C4-2B (cell line): ENCODE results near the gene DDOST.

Experiments
- CTCF ChIP-seq: fragments of 450-650 bp; conservative IDR thresholded peaks from 2 replicates; pipeline ENCODE4 v1.5.1; 2017; ENCODE audit warnings: mild to moderate bottlenecking
- ZFX ChIP-seq: fragments of 450-650 bp; IDR thresholded peaks from 2 replicates; pipeline ENCODE4 v1.6.1; 2017

DNA sequence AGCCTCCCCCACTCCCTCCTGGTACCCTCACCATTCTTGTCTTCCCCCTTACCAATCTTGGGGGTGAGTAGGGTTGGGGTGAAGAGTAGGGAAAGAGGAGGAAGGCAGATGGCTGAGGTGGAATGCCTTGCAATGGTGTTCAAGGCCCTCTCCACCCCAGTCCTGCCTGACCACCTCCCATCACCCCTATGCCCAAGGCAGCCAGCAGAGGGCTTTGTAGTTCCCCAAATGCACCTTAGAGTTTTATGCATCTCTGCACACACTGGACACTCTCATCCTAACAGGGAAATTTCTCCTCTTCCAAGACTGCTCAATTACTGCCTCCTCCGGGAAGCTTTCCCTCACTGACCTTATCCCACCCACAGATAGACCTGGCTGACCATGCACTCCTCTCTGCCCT is 41.2 kb upstream of the DDOST start:
- TF ChIP-seq CTCF, result no peak; the same call in 1 of the 2 replicates
- no peak for TF ChIP-seq ZFX
